ENCODE measurements around the gene TGFBR3L.
A peak's percentile ranks its signal among the peaks of the same experiment; 100 is the strongest.
"Not testable (repeated sequence)": the region's sequence is repeated elsewhere in the genome, so short reads cannot be mapped to it uniquely, and the experiment has no call there.

The TGFBR3L gene

GRCh38 chr19:7879836-7880235, 34.8 kb upstream of the TGFBR3L start:
- DNase-seq = no peak

- no peak for DNase-seq
Observed at GRCh38 chr19:7881910-7882309, 32.7 kb upstream of the TGFBR3L start.

- no peak for DNase-seq
Observed at GRCh38 chr19:7883105-7883504, 31.5 kb upstream of the TGFBR3L start.

GRCh38 chr19:7883796-7884570, 30.6 kb upstream of the TGFBR3L start:
- no peak for DNase-seq

GRCh38 chr19:7885818-7886217, 28.8 kb upstream of the TGFBR3L start:
- DNase-seq = no peak

GRCh38 chr19:7887408-7888144, 27.1 kb upstream of the TGFBR3L start:
- no peak for DNase-seq

GRCh38 chr19:7888145-7888825, 26.3 kb upstream of the TGFBR3L start, which contains the start of gene LRRC8E:
LRRC8E (plus strand) TSS chr19:7888510; CDS start chr19:7895604, 7,094 bp downstream.
- no peak for DNase-seq

- no peak for DNase-seq
Observed at GRCh38 chr19:7888826-7889217, 25.8 kb upstream of the TGFBR3L start.

GRCh38 chr19:7893362-7894101, 21.1 kb upstream of the TGFBR3L start:
- DNase-seq = not testable (repeated sequence)

GRCh38 chr19:7894612-7895309, 19.9 kb upstream of the TGFBR3L start:
- DNase-seq = no peak

- DNase-seq = no peak
Observed at GRCh38 chr19:7895565-7895964, 19.1 kb upstream of the TGFBR3L start.

- no peak for DNase-seq
Observed at GRCh38 chr19:7897292-7897691, 17.3 kb upstream of the TGFBR3L start.

- no peak for DNase-seq
Observed at GRCh38 chr19:7898967-7899366, 15.7 kb upstream of the TGFBR3L start.

- DNase-seq = no peak
Observed at GRCh38 chr19:7899751-7900378, 14.8 kb upstream of the TGFBR3L start.

- no peak for DNase-seq
Observed at GRCh38 chr19:7900401-7900870, 14.2 kb upstream of the TGFBR3L start.

- DNase-seq = no peak
Observed at GRCh38 chr19:7900931-7901330, 13.7 kb upstream of the TGFBR3L start.

- DNase-seq = no peak
Observed at GRCh38 chr19:7901337-7901736, 13.3 kb upstream of the TGFBR3L start.

- DNase-seq = no peak
Observed at GRCh38 chr19:7902796-7903243, 11.8 kb upstream of the TGFBR3L start.

- peak; percentile 99 to 100 (median 100) for DNase-seq
Observed at GRCh38 chr19:7903244-7904073, 11.2 kb upstream of the TGFBR3L start, which contains the start of gene MAP2K7. MAP2K7 (plus strand) TSS chr19:7903877; CDS start chr19:7903945, 68 bp downstream.
